Fibroblast of skin of back (primary cell): ENCODE data around the gene DGUOK.
"Not testable (repeated sequence)": the region's sequence is repeated elsewhere in the genome, so short reads cannot be mapped to it uniquely, and the experiment has no call there.

Experiments used
- DNase-seq: peaks from one replicate; pipeline ENCODE4 v3.0.0-alpha.2; 2013

DGUOK gene

DNA sequence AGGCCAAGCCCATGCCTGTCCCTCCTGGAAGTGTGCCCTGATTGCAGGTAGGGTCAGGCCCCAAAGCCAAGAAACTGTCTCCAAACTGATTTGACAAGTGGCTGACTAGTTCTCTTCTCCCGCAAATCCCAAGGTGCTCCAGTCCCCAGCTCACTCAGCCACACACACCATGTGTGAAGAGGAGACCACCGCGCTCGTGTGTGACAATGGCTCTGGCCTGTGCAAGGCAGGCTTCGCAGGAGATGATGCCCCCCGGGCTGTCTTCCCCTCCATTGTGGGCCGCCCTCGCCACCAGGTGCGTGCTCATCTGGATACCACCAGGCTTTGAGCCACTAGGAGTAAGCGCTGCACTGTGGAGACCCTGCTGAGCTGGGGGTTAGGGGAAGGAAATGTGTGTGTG, 25.5 kb upstream of the DGUOK start:
- no peak for DNase-seq

DNA sequence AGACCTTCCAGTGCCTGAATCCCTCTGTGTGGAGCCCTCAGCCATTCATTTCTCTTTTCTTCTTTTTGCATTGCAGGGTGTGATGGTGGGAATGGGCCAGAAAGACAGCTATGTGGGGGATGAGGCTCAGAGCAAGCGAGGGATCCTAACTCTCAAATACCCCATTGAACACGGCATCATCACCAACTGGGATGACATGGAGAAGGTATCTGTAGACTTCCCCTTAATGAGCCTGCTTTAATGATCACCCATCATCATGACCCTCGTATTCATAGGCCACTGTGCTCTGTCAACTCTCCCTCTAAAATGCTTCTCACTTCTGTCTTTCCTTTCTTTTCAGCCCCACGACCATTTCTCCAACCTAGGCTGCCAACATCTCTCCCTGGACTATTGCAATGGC, 24.4 kb upstream of the DGUOK start:
- no peak for DNase-seq

DNA sequence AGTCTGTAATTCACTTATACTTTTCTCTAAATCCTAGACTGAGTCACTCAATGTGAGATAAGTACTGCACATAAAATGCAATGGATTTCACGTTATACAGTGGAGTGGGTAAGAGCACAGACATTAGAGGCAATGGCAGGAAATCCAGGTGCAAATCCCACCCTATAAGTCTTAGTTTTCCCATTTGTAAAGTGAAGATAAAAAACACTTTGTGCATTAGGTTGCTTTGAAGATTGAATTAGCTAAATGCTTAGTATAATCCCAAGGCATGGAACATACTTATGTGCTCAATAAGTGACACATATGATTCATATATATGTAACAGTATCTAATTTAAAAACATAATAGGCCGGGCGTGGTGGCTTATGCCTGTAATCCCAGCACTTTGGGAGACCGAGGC, 23.4 kb upstream of the DGUOK start:
- no peak for DNase-seq

DNA sequence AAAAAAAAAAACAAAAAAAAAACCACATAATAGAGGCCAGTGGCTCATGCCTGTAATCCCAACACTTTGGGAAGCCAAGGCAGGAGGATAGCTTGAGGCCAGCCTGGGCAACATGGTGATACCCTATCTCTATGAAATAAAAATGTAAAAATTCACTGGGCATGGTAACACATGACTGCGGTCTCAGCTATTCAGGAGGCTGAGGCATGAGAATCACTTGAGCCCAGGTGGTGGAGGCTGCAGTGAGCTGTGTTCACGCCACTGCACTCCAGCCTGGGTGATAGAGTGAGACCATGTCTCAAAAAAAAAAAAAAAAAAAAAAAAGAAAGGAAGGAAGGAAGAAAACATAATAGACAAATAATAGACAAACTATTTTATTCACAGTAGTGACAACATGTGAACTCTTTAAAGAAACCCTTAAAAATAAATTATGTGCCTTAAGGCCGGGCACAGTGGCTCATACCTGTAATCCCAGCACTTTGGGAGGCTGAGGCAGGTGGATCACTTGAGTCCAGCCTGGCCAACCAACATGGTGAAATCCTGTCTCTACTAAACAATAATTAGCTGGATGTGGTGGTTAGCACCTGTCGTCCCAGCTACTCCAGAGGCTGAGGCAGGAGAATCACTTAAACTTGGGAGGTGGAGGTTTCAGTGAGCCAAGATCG, 22.6 kb upstream of the DGUOK start:
- DNase-seq = not testable (repeated sequence)

DNA sequence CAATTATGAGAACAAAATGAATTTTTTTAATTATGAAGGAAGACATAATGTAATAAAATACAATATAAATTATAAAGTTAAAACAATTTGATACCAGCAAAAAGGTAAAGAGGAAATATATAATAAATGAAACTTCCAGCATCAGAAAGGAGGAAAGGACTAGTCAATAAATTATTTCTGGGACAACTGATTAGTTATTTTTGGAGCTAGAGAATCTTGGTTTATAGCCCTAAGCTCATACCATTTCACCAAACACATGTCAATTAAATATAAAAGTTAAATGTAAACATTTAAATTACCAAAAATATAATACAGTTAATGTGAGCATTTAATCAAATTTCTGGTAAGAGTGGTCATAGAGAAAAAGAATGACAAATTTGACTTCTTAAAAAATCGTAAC, 21.7 kb upstream of the DGUOK start:
- DNase-seq = no peak

DNA sequence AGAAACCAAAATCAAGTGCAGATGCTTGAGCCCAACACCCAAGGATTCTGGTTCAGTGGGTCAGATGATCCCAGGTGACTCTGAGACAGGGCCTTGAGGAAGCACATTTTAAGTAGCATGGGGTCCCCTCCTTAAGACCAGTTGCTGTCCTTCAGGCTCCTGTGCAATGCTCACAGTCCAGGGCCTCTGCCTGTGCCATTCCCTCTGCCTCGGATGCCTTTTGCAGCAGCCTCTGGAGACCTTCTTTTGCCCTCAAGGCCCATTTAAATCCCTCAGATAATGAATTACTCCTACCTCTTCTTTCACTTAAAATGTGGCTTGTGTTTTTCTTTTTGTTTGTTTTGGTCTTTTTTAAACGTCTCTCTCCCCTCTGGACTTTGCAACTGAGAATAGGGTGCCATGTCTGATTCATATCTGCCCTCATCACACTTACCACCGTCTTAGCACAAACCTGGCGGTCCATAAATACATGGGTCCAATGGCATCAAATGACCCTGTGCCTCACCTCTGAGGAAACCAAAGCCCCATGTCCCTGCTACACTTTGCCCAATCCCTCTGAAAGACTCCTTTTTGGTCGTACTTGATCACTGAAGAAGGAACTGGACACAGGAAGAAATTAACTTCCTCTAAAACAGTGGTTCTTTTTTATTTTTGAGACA, 19.7 kb upstream of the DGUOK start:
- no peak for DNase-seq

DNA sequence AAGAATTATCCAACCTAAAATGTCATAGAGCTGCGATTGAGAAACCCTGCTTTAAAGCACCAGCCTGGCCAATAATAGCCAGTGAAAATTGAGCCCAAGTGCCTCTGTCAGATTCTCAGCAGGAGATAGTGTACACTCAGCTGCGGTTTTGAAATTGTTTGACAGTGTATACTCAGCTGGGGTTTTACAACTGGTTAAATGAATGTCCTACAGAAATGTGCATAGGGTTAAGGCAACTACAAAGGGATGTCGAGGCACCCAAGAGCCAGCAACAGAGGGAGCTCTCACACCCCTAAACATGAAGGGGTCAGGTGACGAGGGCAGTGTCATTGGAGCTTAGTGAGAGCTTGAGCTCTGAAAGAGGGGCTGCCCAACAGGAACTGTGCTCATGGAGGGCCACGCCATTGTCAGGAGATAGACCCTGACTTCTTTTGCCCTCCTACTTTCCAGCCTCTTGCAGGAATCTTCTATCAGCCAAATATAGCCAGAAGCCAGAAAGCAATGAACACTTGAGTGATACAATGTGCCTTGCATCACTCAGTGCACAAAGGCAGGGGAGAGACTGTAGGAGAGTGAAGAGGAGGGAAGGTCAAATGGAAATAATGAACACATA, 18.7 kb upstream of the DGUOK start:
- peak; percentile 37 for DNase-seq

DNA sequence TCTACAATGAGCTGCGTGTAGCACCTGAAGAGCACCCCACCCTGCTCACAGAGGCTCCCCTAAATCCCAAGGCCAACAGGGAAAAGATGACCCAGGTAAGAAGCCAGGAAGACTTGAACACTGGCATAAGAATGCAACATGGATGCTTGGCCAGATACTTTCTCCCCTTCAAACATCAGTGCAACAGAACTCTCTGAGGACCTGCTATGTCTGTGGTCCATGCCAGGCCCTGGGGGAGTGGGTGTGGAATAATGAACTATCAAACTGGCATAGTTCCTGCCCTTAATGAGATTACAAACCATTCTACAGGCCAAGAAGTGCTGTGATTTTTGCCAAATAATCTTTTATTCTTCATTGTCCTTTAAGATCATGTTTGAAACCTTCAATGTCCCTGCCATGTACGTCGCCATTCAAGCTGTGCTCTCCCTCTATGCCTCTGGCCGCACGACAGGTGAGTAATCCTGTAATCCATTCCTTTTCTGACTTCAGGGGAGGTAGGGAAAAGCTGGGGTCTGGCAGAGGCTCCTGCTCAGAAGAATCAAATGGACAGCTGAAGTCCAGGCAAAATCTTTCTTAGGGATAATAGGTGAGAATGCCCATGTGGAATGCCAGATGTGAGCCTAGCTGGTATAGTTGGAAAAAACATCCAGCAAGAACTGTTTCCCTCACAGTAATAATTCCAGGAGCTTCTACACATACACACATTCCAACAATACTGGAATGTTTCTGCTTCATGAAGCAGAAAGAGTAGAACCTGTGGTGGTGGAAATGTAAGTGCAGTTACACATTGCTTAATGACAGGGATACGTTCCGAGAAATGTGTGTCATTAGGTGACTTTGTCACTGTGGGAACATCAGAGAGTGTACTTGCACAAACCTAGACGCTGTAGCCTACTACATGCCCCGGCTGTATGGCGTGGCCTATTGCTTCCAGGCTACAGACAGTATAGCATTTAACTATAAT, 17.7 kb upstream of the DGUOK start:
- DNase-seq = no peak

DNA sequence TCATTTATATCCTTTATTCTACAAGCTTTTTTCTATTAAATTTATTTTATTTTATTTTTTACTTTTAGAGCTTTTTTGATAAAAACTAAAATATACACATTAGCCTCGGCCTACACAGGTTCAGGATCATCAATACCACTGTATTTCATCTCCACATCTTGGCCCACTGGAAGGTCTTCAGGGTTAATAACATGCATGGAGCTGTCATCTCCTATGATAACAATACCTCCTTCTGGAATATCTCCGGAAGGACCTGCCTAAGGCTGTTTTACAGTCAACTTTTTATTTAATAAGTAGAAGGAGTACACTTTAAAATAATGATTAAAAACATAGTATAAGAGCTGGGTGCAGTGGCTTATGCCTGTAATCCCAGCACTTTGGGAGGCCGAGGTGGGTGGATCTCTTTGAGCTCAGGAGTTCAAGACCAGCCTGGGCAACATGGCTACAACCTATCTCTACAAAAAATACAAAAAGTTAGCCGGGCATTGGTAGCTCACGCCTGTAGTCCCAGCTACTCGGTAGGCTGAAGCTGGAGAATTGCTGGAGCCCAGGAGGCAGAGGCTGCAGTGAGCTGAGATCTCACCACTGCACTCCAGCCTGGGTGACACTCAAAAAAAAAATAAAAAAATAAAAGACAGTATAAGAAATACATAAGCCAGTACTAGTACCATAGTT, 15.7 kb upstream of the DGUOK start:
- DNase-seq = no peak

DNA sequence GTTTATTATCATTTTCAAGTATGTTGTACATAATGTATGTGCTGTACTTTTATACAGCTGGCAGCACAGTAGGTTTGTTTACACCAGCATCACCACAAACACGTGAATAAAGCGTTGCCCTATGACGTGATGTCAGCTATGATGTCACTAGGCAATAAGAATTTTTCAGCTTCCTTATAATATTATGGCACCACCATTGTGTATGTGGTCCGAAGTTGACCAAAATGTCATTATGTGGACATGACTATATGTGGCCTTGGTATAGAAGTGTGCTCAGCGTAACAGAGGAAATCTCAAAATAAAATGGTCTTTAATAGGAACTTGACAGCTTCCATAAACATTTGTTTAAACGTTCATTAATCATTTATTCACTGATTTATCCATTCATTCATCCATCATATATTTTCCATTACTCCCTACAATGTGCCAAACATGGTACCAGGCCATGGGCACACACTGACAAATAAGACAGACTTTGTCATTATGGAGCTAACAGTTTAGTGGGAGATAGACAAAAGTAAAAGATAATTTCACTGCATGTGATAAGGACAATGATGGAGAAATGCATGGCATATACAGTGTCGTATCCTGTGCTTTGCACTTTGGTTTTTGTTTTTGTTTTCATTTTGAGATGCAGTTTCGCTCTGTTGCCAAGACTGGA, 15.0 kb upstream of the DGUOK start:
- no peak for DNase-seq

DNA sequence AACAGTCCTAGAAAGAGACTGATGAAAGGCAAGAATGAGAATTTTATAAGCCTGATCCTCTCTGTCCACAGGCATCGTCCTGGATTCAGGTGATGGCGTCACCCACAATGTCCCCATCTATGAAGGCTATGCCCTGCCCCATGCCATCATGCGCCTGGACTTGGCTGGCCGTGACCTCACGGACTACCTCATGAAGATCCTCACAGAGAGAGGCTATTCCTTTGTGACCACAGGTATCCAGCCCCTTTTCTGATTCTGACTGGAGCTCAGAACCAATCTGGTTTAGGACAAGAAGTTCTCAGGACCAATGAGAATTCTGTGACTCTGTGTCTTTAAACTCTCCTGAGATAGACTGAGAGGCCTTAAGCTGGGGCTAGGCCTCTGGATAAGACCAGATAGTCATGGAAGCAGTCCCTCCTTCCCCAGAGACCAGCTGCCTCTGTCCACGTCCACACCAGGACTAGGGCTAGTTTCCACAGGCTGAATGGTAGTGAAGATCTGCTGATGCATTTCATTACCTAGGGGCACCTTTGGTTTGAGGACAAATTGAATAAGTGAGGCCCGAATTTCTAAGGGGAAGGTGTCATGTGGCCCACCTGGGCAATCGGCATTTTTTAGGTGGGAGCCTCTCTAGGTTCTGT, 13.1 kb upstream of the DGUOK start:
- no peak for DNase-seq

DNA sequence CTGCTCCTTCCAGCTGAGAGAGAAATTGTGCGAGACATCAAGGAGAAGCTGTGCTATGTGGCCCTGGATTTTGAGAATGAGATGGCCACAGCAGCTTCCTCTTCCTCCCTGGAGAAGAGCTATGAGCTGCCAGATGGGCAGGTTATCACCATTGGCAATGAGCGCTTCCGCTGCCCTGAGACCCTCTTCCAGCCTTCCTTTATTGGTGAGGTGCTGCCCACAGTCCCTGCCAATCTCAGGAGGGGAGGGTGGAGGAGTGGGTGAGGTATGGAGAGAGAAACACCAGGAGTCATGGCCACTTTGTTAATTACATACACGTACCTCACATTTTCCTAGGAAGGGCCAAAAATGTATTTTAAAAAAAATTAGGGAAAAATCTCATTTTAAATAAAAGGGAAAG, 12.0 kb upstream of the DGUOK start:
- DNase-seq = no peak

DNA sequence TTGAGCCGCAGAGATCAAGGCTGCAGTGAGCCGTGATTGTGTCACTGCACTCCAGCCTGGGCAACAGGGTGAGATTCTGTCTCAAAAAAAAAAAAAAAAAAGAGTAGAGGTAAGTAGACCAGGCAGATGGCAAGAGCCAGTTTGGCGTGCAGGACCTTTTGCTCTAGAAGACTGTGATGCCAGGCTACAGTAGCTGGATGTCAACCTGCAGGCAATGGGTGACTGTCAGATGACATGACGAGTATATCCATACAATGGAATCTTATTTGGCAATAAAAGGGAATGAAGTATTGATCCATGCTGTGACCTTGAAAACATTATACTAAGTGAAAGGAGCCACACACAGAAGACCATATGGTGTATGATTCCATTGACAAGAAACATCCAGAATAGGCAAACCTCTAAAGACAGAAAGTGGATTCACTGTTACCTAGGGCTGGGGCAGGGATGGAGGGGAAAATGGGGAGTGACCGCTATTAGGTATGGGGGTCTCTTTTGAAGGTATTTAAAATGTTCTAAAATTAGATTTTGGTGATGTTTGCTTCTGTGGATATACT, 11.2 kb upstream of the DGUOK start:
- no peak for DNase-seq

DNA sequence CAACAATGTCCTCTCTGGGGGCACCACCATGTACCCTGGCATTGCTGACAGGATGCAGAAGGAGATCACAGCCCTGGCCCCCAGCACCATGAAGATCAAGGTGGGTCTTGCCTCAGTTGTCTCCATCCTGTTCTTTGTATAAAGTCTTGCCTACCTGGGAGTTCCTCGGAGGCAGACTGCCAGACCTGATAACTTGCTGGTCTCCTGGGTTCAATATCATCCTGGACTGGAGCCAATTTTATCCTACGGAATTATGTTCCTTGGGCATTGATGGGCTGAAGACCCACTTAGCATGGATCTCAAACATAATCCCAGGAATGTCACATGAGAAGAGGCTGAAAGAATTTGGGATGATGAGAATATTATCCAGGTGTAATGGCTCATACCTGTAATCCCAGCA, 10.0 kb upstream of the DGUOK start:
- no peak for DNase-seq

DNA sequence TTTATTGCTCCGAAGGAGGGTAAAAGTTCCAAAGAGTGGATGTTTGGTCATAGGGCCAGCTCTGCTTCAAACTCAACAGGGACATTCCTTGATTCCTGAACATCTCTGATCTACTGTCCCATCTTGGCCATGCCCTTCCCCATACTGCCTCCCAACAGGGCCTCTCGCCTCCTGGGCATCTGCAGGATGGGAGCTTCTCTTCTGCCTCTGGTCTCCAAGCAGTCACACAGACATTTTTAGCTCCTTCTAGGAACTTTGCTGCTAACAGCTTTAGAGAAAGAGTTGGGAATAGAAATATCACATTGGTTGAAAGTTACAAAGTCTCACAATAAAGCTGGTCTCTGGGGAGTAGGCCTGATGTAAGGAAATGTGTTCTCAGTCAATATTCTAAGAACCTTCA, 9.4 kb upstream of the DGUOK start:
- DNase-seq = no peak

DNA sequence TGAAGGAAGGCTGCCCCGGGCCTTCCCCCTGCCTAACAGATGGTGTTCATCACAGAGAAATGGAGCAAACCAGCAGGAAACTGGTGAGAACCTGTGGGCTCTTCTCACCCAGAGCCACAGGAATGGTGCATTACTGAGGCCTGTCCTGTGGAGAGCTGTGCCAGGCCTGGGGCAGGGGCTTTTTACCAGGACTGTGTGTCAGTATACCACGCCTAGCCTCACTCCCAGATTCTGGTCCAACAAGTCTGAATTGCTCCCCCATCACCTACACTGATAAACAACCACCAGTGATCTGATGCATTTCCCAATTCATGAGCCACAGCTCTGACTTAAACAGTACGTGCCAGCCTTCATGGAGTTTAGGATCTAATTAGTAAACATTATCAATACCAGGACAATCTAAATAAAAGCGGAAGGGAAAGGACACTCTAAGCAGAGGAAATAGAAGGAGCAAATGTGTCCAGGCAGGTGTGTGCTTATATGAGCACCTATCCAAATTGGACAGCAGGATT, 8.9 kb upstream of the DGUOK start:
- no peak for DNase-seq

DNA sequence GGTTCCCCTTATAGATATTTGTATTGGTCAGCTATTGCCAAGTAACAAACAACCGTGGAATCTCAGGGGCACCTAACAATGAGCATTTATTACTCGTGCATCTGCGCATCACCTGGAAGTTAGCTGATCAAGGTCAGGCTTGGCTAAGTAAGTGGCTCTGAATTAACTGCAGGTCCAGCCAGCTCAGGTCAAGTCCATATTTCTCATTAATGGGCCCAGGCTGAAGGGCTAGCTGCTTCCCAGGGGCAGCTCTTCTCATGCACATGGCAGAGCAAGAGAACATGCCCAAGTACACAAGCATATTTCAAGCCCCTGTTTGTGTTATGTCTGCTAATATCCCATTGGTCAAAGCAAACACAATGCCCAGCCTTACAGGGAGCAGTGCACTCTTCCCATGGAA, 7.8 kb upstream of the DGUOK start:
- no peak for DNase-seq

DNA sequence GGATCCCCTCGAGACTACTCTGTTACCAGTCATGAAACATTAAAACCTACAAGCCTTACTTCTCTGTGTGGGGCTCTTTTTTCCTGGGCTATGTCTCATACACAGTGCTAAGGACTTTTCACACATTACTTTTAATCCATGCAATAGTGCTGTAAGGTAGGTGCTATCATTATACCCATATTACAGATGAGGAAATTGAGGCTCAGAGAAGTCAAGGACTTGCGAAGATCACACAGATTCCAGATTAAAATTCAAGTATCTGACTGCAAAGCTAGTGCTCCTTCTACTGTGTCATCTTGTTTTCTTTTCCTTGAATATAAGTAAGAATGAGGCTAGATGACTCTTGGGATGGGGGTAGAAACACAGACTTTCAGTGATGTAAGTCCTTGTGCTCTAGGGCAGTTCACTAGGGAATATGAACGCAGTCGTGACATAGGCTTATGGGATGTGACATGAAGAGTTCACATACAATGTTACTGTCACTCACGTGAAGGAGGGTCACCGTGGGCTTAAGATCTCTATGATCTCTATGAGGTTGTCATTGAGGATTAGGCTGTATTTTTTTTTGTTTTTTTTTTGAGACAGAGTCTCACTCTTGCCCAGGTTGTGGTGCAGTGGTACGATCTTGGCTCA, 7.0 kb upstream of the DGUOK start:
- DNase-seq = no peak

DNA sequence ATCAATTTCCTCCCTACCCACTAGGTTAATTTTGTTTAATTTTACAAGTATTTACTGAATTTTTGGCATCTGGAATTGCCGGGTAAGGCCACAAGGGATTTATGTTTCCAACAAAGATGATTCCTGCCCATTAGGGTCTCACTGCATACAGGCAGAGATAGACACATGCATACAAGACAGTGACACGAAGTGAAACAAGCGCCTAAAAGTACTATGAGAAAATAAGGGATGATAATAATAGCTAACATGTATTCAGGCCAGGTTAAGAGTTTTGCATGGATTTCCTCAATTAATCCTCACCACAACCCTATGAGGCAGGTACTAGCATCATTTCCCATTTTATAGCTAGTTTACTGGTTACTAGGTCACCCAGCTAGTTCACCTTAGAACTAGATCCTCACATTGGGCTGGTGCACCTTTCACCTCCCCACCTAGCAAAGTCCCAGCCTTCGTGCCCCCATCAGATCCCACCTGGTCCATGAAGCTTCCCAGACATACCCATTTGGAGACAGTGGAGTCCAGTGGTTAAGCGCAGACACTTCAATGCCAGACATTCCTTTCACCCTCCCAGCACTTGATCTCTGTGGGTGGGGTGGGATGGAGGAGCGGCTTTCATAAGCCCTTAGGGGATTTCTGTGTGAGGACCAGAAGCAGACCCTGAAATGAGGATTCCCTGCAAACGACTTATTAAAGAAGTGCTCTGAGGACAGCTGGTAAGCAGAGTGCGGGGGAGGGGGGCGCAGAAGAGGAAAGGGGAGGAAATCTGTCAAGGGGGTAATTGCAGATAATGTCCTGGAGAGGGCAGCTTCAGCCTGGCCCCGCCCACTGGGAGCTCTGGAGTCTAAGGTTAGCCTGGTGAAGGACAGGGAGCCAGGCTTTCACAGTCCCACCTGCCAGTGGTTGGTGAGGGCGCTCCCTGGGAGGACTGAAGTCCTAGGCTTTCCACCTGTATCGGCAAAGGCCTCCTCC, 5.8 kb upstream of the DGUOK start:
- peak; percentile 71 for DNase-seq
